HepG2 (cell line): ENCODE measurements around the gene PSMC3IP. TPM values are rescaled to one million over a fixed set of nuclear protein-coding genes. Genes with fewer than 3 reads are reported as not detected.

Source experiments
- DPF2 ChIP-seq: sonication (generic); formaldehyde crosslinking; IDR thresholded peaks from 2 replicates; pipeline ENCODE4 v1.4.0; 2020; ENCODE audit warnings: mild to moderate bottlenecking, low read depth, missing genetic modification reagents, borderline replicate concordance
- FOXJ3 ChIP-seq: sonication (generic); formaldehyde crosslinking; IDR thresholded peaks from 2 replicates; pipeline ENCODE4 v1.4.0; 2020; ENCODE audit warnings: missing genetic modification reagents, mild to moderate bottlenecking, borderline replicate concordance
- HES4 ChIP-seq: sonication (generic); formaldehyde crosslinking; IDR thresholded peaks from 2 replicates; pipeline ENCODE4 v1.9.0; 2021; ENCODE audit warnings: mild to moderate bottlenecking, missing genetic modification reagents, borderline replicate concordance
- HOXD1 ChIP-seq: sonication (generic); formaldehyde crosslinking; IDR thresholded peaks from 2 replicates; pipeline ENCODE4 v1.5.0; 2020; ENCODE audit warnings: missing genetic modification reagents
- JUNB ChIP-seq: sonication (generic); formaldehyde crosslinking; IDR thresholded peaks from 2 replicates; pipeline ENCODE4 v1.8.0; 2022; ENCODE audit warnings: missing genetic modification reagents, mild to moderate bottlenecking, borderline replicate concordance
- NFKBIZ ChIP-seq: IDR thresholded peaks from 2 replicates; pipeline ENCODE4 v1.6.1; 2018; ENCODE audit warnings: missing genetic modification reagents, missing compliant biosample characterization
- NFYC ChIP-seq: IDR thresholded peaks from 2 replicates; pipeline ENCODE4 v1.6.1; 2016; ENCODE audit warnings: missing genetic modification reagents, missing compliant biosample characterization
- NONO ChIP-seq, 2 experiments: fragments of 450-650 bp in 1 of 2; sonication (generic) in 1 of 2; formaldehyde crosslinking in 1 of 2; IDR thresholded peaks in 1 of 2; conservative IDR thresholded peaks in 1 of 2; 2 replicates each; pipeline versions ENCODE4 v1.6.1 to v1.8.0; 2017 to 2022; ENCODE audit warnings: mild to moderate bottlenecking in 1 of 2, missing genetic modification reagents in 1 of 2, moderate library complexity in 1 of 2
- SAFB2 ChIP-seq: sonication (generic); formaldehyde crosslinking; IDR thresholded peaks from 2 replicates; pipeline ENCODE4 v1.5.1; 2020; ENCODE audit warnings: missing genetic modification reagents, low read depth, mild to moderate bottlenecking, borderline replicate concordance
- TRIM24 ChIP-seq: sonication (generic); formaldehyde crosslinking; IDR thresholded peaks from 2 replicates; pipeline ENCODE4 v1.8.0; 2022; ENCODE audit warnings: mild to moderate bottlenecking, missing genetic modification reagents
- WIZ ChIP-seq: sonication (generic); formaldehyde crosslinking; IDR thresholded peaks from 2 replicates; pipeline ENCODE4 v1.5.1; 2020; ENCODE audit warnings: mild to moderate bottlenecking, missing genetic modification reagents
- ZFP36L2 ChIP-seq: sonication (generic); formaldehyde crosslinking; IDR thresholded peaks from 2 replicates; pipeline ENCODE4 v1.4.0; 2020; ENCODE audit warnings: missing genetic modification reagents
- ZNF281 ChIP-seq: sonication (generic); formaldehyde crosslinking; IDR thresholded peaks from 2 replicates; pipeline ENCODE4 v1.4.0; 2020; ENCODE audit warnings: missing genetic modification reagents, borderline replicate concordance
- ZNF646 ChIP-seq: sonication (generic); formaldehyde crosslinking; IDR thresholded peaks from 2 replicates; pipeline ENCODE4 v1.9.0; 2021; ENCODE audit warnings: mild to moderate bottlenecking, missing genetic modification reagents
- ZNF746 ChIP-seq: sonication (generic); formaldehyde crosslinking; IDR thresholded peaks from 2 replicates; pipeline ENCODE4 v1.8.0; 2022; ENCODE audit warnings: mild to moderate bottlenecking, missing genetic modification reagents
- polyA plus RNA-seq, 8 experiments: library from polyadenylated mRNA; depleted of rRNA in 3 of 8; stranded (reverse) in 7 of 8; unstranded in 1 of 8; fragments of >200 nt; fragmentation: Illumina TruSeq in 4 of 8; extraction: Trizol in 4 of 8; gene quantifications; 2 replicates each; pipeline versions ENCODE4 v1.2.1 to v1.2.3, GENCODE V29; 2011 to 2016; ENCODE audit warnings: low read depth in 4 of 8, missing spikeins in 1 of 8, mixed read lengths in 1 of 8; ENCODE audit not compliant: insufficient read depth in 1 of 8
- total RNA-seq, 5 experiments: library from RNA; depleted of rRNA; stranded (reverse); fragments of >200 nt; fragmentation: Illumina TruSeq; extraction: Trizol; gene quantifications; 2 replicates each; pipeline ENCODE4 v1.2.3, GENCODE V29; 2016; ENCODE audit warnings: low read depth in 1 of 5
- TF ChIP-seq, protein P1 (sequence below): sonication (generic); formaldehyde crosslinking; IDR thresholded peaks from 2 replicates; pipeline ENCODE4 v1.4.0; 2020; ENCODE audit warnings: missing genetic modification reagents; ENCODE audit errors: not compliant biosample characterization
- TF ChIP-seq, protein P2 (sequence below): sonication (generic); formaldehyde crosslinking; IDR thresholded peaks from 2 replicates; pipeline ENCODE4 v1.4.0; 2020; ENCODE audit warnings: missing genetic modification reagents

Gene PSMC3IP
- total and polyA plus RNA-seq, 2 of the 13 experiments (the other 11 are each of a cell fraction or from before 2014, with no cell fraction given) = 6.5 to 22.4 TPM

- no peak; the same call in 1 of the 2 replicates for TF ChIP-seq ZNF281
- TF ChIP-seq ZNF646 = no peak
- no peak for TF ChIP-seq DPF2 (CRISPR knock-in tag)
- TF ChIP-seq WIZ (CRISPR knock-in tag) = 0 out of 2 replicates have a peak, but pooled peaks have one; percentile 11
- no peak; the same call in 1 of the 2 replicates for TF ChIP-seq SAFB2 (CRISPR knock-in tag)
- TF ChIP-seq, protein P1, sequence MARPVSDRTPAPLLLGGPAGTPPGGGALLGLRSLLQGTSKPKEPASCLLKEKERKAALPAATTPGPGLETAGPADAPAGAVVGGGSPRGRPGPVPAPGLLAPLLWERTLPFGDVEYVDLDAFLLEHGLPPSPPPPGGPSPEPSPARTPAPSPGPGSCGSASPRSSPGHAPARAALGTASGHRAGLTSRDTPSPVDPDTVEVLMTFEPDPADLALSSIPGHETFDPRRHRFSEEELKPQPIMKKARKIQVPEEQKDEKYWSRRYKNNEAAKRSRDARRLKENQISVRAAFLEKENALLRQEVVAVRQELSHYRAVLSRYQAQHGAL (CRISPR knock-in tag) = no peak
- no peak for TF ChIP-seq ZFP36L2 (CRISPR knock-in tag)
- TF ChIP-seq NFKBIZ (CRISPR knock-in tag) = peak; percentile 73; the same call in 1 of the 2 replicates
- TF ChIP-seq ZNF746 (CRISPR knock-in tag) = peak; percentile 75
- TF ChIP-seq HES4 (CRISPR knock-in tag) = peak; percentile 35; the same call in 1 of the 2 replicates
- 0 out of 2 replicates have a peak, but pooled peaks have one; percentile 39 for TF ChIP-seq FOXJ3 (CRISPR knock-in tag)
- peak; percentile 34; the same call in 1 of the 2 replicates for TF ChIP-seq JUNB (CRISPR knock-in tag)
- TF ChIP-seq, protein P2, sequence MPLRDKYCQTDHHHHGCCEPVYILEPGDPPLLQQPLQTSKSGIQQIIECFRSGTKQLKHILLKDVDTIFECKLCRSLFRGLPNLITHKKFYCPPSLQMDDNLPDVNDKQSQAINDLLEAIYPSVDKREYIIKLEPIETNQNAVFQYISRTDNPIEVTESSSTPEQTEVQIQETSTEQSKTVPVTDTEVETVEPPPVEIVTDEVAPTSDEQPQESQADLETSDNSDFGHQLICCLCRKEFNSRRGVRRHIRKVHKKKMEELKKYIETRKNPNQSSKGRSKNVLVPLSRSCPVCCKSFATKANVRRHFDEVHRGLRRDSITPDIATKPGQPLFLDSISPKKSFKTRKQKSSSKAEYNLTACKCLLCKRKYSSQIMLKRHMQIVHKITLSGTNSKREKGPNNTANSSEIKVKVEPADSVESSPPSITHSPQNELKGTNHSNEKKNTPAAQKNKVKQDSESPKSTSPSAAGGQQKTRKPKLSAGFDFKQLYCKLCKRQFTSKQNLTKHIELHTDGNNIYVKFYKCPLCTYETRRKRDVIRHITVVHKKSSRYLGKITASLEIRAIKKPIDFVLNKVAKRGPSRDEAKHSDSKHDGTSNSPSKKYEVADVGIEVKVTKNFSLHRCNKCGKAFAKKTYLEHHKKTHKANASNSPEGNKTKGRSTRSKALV = no peak; the same call in none of the 2 replicates
- peak; percentile 90 for TF ChIP-seq HOXD1 (CRISPR knock-in tag)
- no peak for TF ChIP-seq NONO (IDR thresholded peaks at IDR 0.05)
- TF ChIP-seq NONO (CRISPR knock-in tag; conservative IDR thresholded peaks at IDR 0.05) = peak; percentile 93
- TF ChIP-seq NFYC (CRISPR knock-in tag) = no peak; the same call in 1 of the 2 replicates
- no peak for TF ChIP-seq TRIM24 (CRISPR knock-in tag)
Observed at GRCh38 chr17:42561897-42562387, 15.6 kb downstream of the PSMC3IP start, which contains the start of gene COASY (continued).
